GM06990 (cell line): Measurements from ENCODE around the gene PLB1.

Experiments
- DNase-seq: peaks from one replicate; pipeline ENCODE4 v3.0.0-alpha.2; 2011; ENCODE audit not compliant: insufficient read length; ENCODE audit errors: extremely low read depth
- H3K27me3 ChIP-seq: replicated peaks from 2 replicates; pipeline ENCODE4 v1.6.0; 2011; ENCODE audit warnings: low read length; ENCODE audit not compliant: control insufficient read depth, insufficient read depth
- H3K36me3 ChIP-seq: 2 replicates; pipeline ENCODE4 v1.5.1; 2011; ENCODE audit warnings: low read length; ENCODE audit not compliant: control insufficient read depth, insufficient read depth
- H3K4me3 ChIP-seq: replicated peaks from 2 replicates; pipeline ENCODE4 v1.5.1; 2011; ENCODE audit warnings: low read depth, mild to moderate bottlenecking, control low read depth, low read length
- CTCF ChIP-seq: IDR thresholded peaks from 2 replicates; pipeline ENCODE4 v1.5.1; 2011; ENCODE audit warnings: low read length, control low read depth, mild to moderate bottlenecking, inconsistent platforms; ENCODE audit not compliant: insufficient read depth, poor library complexity, severe bottlenecking

The PLB1 gene

GRCh38 chr2:28507796-28508764, 12.2 kb downstream of the PLB1 start:
- DNase-seq: no peak
- H3K36me3 ChIP-seq: no peaks in the 10 kb centered on the region
- H3K4me3 ChIP-seq: no peak overlapping the region
- H3K27me3 ChIP-seq: no peaks in the 10 kb centered on the region; the same call in 1 of the 2 replicates
- no peak for TF ChIP-seq CTCF

GRCh38 chr2:28509361-28509760, 13.5 kb downstream of the PLB1 start:
- TF ChIP-seq CTCF: no peak
- Histone ChIP-seq H3K27me3 (no peaks in the 10 kb centered on the region; the same call in 1 of the 2 replicates), H3K4me3 (no peak overlapping the region), H3K36me3 (no peaks in the 10 kb centered on the region)
- DNase-seq: no peak

- no peak for TF ChIP-seq CTCF
- H3K4me3 ChIP-seq: no peak overlapping the region
- no peaks in the 10 kb centered on the region for H3K36me3 ChIP-seq
- no peaks in the 10 kb centered on the region; the same call in 1 of the 2 replicates for H3K27me3 ChIP-seq
- no peak for DNase-seq
These were observed 14.3 kb downstream of the PLB1 start for GRCh38 chr2:28510184-28510583.

GRCh38 chr2:28511871-28512606, 16.2 kb downstream of the PLB1 start:
- Histone ChIP-seq H3K36me3 (no peaks in the 10 kb centered on the region), H3K4me3 (no peak overlapping the region), H3K27me3 (no peaks in the 10 kb centered on the region)
- no peak for DNase-seq
- no peak for TF ChIP-seq CTCF

GRCh38 chr2:28512607-28512965, 16.7 kb downstream of the PLB1 start:
- no peak overlapping the region for H3K4me3 ChIP-seq
- no peak for TF ChIP-seq CTCF
- no peak for DNase-seq
- H3K36me3 ChIP-seq: no peaks in the 10 kb centered on the region
- no peaks in the 10 kb centered on the region for H3K27me3 ChIP-seq
